CD4-positive, alpha-beta T cell (primary cell): ENCODE results near the gene RNU4-1. TPM values are rescaled to one million over a fixed set of nuclear protein-coding genes. Genes with fewer than 3 reads are reported as not detected.
A peak's percentile ranks its signal among the peaks of the same experiment; 100 is the strongest.

Source experiments
- ATAC-seq: fragments of 200-7000 bp; cut with Tn5 transposase; one replicate; pipeline ENCODE4 v1.10.0; 2022; ENCODE audit warnings: mild to moderate bottlenecking; ENCODE audit not compliant: poor library complexity
- CTCF ChIA-PET: fragments of 350-600 bp; sonication (Branson Sonifier 250); formaldehyde crosslinking; loops from one replicate; lab custom pipeline; 2021; ENCODE audit warnings: antibody characterized with exemption, inconsistent platforms; lab: Charles Lee
- POLR2A ChIA-PET: fragments of 350-600 bp; sonication (Branson Sonifier 250); formaldehyde crosslinking; loops from one replicate; lab custom pipeline; 2021; ENCODE audit warnings: antibody characterized with exemption, inconsistent platforms; lab: Charles Lee
- DNase-seq, 14 experiments: peaks; one replicate each; pipeline ENCODE4 v3.0.0-alpha.2; 2013 to 2020; ENCODE audit warnings: mixed read lengths in 2 of 14
- H3K27ac ChIP-seq, 2 donors: one replicate each; pipeline versions ENCODE4 v1.5.1 to v1.7.0; 2013; ENCODE audit warnings: low read length in 2 of 2, low read depth in 1 of 2, mild to moderate bottlenecking in 1 of 2
- H3K27me3 ChIP-seq, 2 experiments: 1 replicate in 1 of 2; 2 replicates in 1 of 2; pipeline versions ENCODE4 v1.6.1 to v1.7.0; 2013; ENCODE audit warnings: low read length in 2 of 2, control low read depth in 1 of 2, mild to moderate bottlenecking in 1 of 2, moderate library complexity in 1 of 2; ENCODE audit not compliant: insufficient read depth in 2 of 2, control insufficient read depth in 1 of 2
- H3K36me3 ChIP-seq: one replicate; pipeline ENCODE4 v1.6.1; 2013; ENCODE audit warnings: low read length, control low read depth; ENCODE audit not compliant: insufficient read depth
- H3K4me1 ChIP-seq: one replicate; pipeline ENCODE4 v1.6.1; 2013; ENCODE audit warnings: low read length, control low read depth; ENCODE audit not compliant: insufficient read depth
- H3K4me3 ChIP-seq: one replicate; pipeline ENCODE4 v1.5.1; 2013; ENCODE audit warnings: mild to moderate bottlenecking, low read length, moderate library complexity
- H3K9me3 ChIP-seq, 2 experiments: 1 replicate in 1 of 2; 2 replicates in 1 of 2; pipeline versions ENCODE4 v1.6.1 to v1.7.0; 2013; ENCODE audit warnings: low read length in 2 of 2, mild to moderate bottlenecking in 2 of 2, control low read depth in 1 of 2, moderate library complexity in 1 of 2; ENCODE audit not compliant: control insufficient read depth in 1 of 2, insufficient read depth in 1 of 2
- H3K27ac Mint-ChIP-seq: one replicate; pipeline ENCODE4 v1.8.0; 2020; ENCODE audit warnings: mixed read lengths
- H3K27me3 Mint-ChIP-seq: one replicate; pipeline ENCODE4 v1.8.0; 2021; ENCODE audit warnings: mixed read lengths
- H3K36me3 Mint-ChIP-seq: one replicate; pipeline ENCODE4 v1.8.0; 2021; ENCODE audit warnings: low read depth, mixed read lengths
- H3K4me1 Mint-ChIP-seq: one replicate; pipeline ENCODE4 v1.8.0; 2021; ENCODE audit warnings: low read depth, mixed read lengths
- H3K4me3 Mint-ChIP-seq: one replicate; pipeline ENCODE4 v1.8.0; 2020; ENCODE audit warnings: mild to moderate bottlenecking, mixed read lengths
- H3K9me3 Mint-ChIP-seq: one replicate; pipeline ENCODE4 v1.8.0; 2020; ENCODE audit warnings: mixed read lengths
- CTCF ChIP-seq: fragments of 200-600 bp; IDR thresholded peaks from one replicate; pipeline ENCODE4 v1.8.0; 2022; ENCODE audit warnings: antibody characterized with exemption, mild to moderate bottlenecking
- intact Hi-C, 2 experiments: fragments of 100-400 bp; cut with DNase I in 1 of 2; cut with micrococcal nuclease in 1 of 2; formaldehyde crosslinking; loops; one replicate each; pipeline versions ENCODE4 v1.15.1 to v1.9.0; 2023 to 2025; cut with DNase I, micrococcal nuclease
- total RNA-seq, 174 experiments: library from RNA in 2 of 174; stranded (reverse) in 2 of 174; gene quantifications; one replicate each; pipeline ENCODE4 v1.2.3 and lab custom pipeline; 2021 to 2026

The RNU4-1 gene
- total RNA-seq, 2 experiments from 2014 or later, result 913 to 1,035 TPM

- Histone ChIP-seq H3K27ac (no peak overlapping the region), H3K36me3 (no peaks in the 10 kb centered on the region), H3K4me3 (no peak overlapping the region), H3K27me3 (no peaks in the 10 kb centered on the region), H3K4me1 (peaks cover 15% of the 10 kb centered on the region), H3K9me3 (no peaks in the 10 kb centered on the region)
- Mint-ChIP-seq H3K27me3 (no peaks in the 10 kb centered on the region), H3K36me3 (no peaks in the 10 kb centered on the region), H3K27ac (no peak overlapping the region), H3K4me1 (peaks cover 16% of the 10 kb centered on the region), H3K4me3 (no peak overlapping the region), H3K9me3 (no peaks in the 10 kb centered on the region)
- no peak for TF ChIP-seq CTCF
- ATAC-seq, result no peak
- CTCF ChIA-PET, result no interaction called here
- POLR2A ChIA-PET, result interaction anchor here (0.6 to 7.6 kb wide), 3 partner anchors 12 to 50 kb away, joined by 3 to 127 read pairs (median 3); partner anchors contain the start of genes RNU4-1, RNU4-2 and SIRT4
- intact Hi-C loops, result no loop called here
- DNase-seq, result no peak
Observed at GRCh38 chr12:120314220-120314619, 21.2 kb upstream of the RNU4-1 start.

DNA sequence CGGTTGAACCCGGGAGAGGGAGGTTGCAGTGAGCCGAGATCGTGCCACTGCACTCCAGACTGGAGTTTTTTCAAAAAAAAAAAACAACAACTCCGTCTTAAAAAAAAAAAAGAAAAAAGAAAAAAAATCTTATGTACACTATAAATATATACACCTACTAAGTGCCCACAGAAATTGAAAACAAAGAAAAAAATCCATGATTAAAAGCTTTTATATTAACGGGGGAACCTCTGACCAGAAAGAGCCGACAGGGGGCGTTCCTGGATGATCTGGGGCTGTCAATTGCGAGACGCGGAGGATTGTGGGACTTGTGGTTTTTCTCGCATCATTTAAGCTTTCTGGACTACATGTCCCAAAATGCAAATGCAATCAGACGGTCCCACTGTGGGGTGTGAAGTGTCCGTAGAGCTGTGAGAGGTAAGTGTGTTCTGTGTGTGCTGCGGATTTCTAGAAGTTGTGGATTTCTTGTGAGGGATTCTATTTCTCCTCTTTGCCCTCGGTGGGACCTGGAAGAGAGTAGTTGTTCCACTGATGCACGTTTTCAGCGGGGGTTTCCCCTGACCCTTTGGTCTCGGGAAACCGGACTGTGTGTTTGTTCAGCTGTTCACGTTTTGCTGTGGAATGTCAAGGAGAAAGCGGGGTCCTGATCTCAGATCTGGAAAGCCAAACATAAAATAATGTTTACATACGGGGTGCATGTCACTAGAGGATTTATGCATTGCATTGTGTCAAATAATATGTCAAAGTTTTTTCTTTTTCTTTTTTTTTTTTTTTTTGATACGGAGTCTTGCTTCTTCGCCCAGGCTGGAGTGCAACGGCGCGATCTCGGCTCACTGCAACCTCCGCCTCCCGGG, 9.2 kb upstream of the RNU4-1 start, which contains the start of gene SIRT4:
Gene SIRT4 (plus strand): TSS at position 360 of the 854 bp plus-strand sequence. CDS start 1,241 bp downstream, outside the sequence.
- peaks cover 13% of the 10 kb centered on the region for H3K4me1 ChIP-seq
- peak; percentile 77 to 96 (median 86) for DNase-seq
- H3K27ac ChIP-seq, result peak within 1 kb of the TSS in 1 of 2 donors; percentile 60
- peak within 1 kb of the TSS; percentile 97 for H3K4me3 Mint-ChIP-seq
- H3K27me3 ChIP-seq, result no peaks in the 10 kb centered on the region
- ChIA-PET POLR2A (interaction anchor here (0.6 to 4.4 kb wide), 23 partner anchors 10 to 922 kb away, joined by 3 to 271 read pairs (median 3); partner anchors contain the start of genes MLEC, POP5, PXN and RNU4-1), CTCF (interaction anchor here (0.5 to 2.3 kb wide), 31 partner anchors 10 to 1312 kb away, joined by 3 to 51 read pairs (median 4); partner anchors contain the start of genes PLA2G1B, PXN, RAB35 and RNU4-1)
- H3K36me3 Mint-ChIP-seq, result peaks cover 5% of the 10 kb centered on the region
- peak; percentile 99 for ATAC-seq
- H3K27me3 Mint-ChIP-seq, result no peaks in the 10 kb centered on the region
- intact Hi-C loops, result loop anchor here (1.0 to 10.0 kb wide), 3 partner anchors 9 to 1773 kb away; partner anchors contain the start of genes MLXIP (in 1 of the 2) and RNU4-1 (in 1 of the 2)
- no peaks in the 10 kb centered on the region for H3K9me3 ChIP-seq
- H3K4me3 ChIP-seq, result peak within 1 kb of the TSS; percentile 97
- no peaks in the 10 kb centered on the region for H3K36me3 ChIP-seq
- peak; percentile 78 for TF ChIP-seq CTCF
- H3K4me1 Mint-ChIP-seq, result peaks cover 11% of the 10 kb centered on the region
- no peaks in the 10 kb centered on the region for H3K9me3 Mint-ChIP-seq
- H3K27ac Mint-ChIP-seq, result peak within 1 kb of the TSS; percentile 79

- H3K27ac Mint-ChIP-seq, result no peak overlapping the region
- peaks cover 5% of the 10 kb centered on the region for H3K4me1 Mint-ChIP-seq
- DNase-seq (peak in 1 of 14 experiments; percentile 25), ATAC-seq (no peak)
- intact Hi-C loops, result loop anchor here in 1 of 2 experiments (5.0 kb wide), 1 partner anchor 280 kb away; no protein-coding TSS in a partner anchor
- CTCF ChIA-PET, result interaction anchor here (1.2 to 3.5 kb wide), 4 partner anchors 10 to 92 kb away, joined by 6 to 51 read pairs (median 13); partner anchors contain the start of genes PXN, RPLP0 and SIRT4
- POLR2A ChIA-PET, result interaction anchor here (0.7 to 4.9 kb wide), 36 partner anchors 11 to 1934 kb away, joined by 3 to 271 read pairs (median 10); partner anchors contain the start of genes ACADS, BICDL1, COQ5 and COX6A1
- Histone ChIP-seq H3K36me3 (no peaks in the 10 kb centered on the region), H3K27me3 (no peaks in the 10 kb centered on the region), H3K9me3 (no peaks in the 10 kb centered on the region), H3K4me3 (peak overlapping the region; percentile 75), H3K27ac (peak overlapping the region; percentile 99 to 100), H3K4me1 (peaks cover 23% of the 10 kb centered on the region)
- TF ChIP-seq CTCF, result no peak
- H3K4me3 Mint-ChIP-seq, result no peak overlapping the region
- no peaks in the 10 kb centered on the region for H3K27me3 Mint-ChIP-seq
- H3K9me3 Mint-ChIP-seq, result no peaks in the 10 kb centered on the region
- no peaks in the 10 kb centered on the region for H3K36me3 Mint-ChIP-seq
Observed at GRCh38 chr12:120292411-120292660, 701 bp downstream of the RNU4-1 start.
